Measurements from ENCODE around the gene ORAI1. TPM values are rescaled to one million over a fixed set of nuclear protein-coding genes. Genes with fewer than 3 reads are reported as not detected.

ORAI1 gene
- total RNA-seq, 1 donor from 2014 or later = 18.9 TPM

DNA sequence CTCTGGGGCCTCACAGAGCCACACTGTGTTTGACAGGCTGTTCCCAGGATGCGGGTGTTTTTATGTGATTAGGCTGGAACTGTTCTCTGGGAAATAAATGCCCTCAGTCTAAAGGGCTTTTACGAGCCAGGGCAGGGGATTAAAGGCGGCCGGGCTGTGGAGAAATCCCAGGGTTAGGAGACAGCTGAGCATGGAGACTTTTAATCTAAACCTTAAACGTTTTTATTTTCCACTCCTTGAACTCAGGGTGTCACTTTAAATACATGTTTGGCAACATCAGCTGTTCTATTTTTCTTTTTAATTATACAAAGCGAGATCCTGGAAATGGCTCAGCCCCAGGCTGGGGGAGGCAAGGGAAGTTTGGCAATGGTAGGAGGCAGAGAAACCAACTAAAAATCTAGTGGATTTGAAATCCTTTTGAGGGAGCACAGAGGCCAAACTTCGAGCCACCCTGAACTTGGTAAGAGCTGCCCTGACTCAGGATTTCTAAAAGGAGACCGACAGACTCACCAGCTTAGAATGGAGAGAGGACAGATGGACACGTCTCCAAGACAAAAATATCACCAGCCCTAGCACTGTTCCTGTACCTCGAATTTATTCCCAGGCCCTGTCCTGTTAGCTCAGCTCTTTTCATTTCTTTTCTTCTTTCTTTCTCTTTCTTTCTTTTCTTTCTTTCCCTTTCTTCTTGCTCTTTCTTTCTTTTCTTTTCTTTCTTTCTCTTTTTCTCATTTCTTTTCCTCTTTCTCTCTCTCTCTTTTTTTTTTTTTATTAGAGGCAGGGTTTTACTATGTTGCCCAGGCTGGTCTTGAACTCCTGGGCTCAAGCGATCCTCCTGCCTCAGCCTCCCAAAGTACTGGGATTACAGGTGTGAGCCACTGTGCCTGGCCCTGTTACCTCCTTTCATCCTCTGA, 15.8 kb upstream of the ORAI1 start:
- H3K4me3 Mint-ChIP-seq (ENCODE audit: low read depth) = no peak overlapping the region
- H3K27me3 Mint-ChIP-seq = no peaks in the 10 kb centered on the region
- peaks cover 9% of the 10 kb centered on the region for H3K4me1 Mint-ChIP-seq (ENCODE audit: low read depth)
- H3K27ac Mint-ChIP-seq = peak overlapping the region; percentile 59
- H3K36me3 Mint-ChIP-seq (ENCODE audit: insufficient read depth) = peaks cover 2% of the 10 kb centered on the region
- no peak for DNase-seq (ENCODE audit: low spot score, unreplicated experiment)
- TF ChIP-seq, protein P1, sequence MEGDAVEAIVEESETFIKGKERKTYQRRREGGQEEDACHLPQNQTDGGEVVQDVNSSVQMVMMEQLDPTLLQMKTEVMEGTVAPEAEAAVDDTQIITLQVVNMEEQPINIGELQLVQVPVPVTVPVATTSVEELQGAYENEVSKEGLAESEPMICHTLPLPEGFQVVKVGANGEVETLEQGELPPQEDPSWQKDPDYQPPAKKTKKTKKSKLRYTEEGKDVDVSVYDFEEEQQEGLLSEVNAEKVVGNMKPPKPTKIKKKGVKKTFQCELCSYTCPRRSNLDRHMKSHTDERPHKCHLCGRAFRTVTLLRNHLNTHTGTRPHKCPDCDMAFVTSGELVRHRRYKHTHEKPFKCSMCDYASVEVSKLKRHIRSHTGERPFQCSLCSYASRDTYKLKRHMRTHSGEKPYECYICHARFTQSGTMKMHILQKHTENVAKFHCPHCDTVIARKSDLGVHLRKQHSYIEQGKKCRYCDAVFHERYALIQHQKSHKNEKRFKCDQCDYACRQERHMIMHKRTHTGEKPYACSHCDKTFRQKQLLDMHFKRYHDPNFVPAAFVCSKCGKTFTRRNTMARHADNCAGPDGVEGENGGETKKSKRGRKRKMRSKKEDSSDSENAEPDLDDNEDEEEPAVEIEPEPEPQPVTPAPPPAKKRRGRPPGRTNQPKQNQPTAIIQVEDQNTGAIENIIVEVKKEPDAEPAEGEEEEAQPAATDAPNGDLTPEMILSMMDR (IDR thresholded peaks at IDR 0.05; ENCODE audit: unreplicated experiment) = no peak
- peaks cover 5% of the 10 kb centered on the region for H3K9me3 Mint-ChIP-seq (ENCODE audit: low read depth)

DNA sequence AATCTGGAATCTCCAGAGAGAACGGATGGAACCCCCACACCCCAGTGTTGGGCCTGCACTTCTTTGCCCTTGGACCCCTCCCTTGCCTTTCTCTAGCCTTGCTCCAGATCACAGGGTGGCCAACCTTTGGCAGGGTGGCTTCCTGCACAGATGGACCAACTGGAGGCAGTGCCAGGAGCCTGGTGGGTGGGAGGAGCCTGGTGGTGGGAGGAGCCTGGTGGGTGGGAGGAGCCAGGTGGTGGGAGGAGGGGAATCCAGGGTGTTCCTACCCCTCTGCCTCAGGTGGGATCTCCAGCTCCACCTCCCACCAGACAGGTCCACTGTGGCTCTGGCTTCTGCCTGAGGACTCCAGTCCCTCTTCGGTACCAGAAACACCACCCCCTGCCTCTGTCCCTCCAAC, 15.0 kb upstream of the ORAI1 start:
- no peak for DNase-seq (ENCODE audit: low spot score, unreplicated experiment)
- Mint-ChIP-seq H3K4me3 (ENCODE audit: low read depth) (no peak overlapping the region), H3K27me3 (no peaks in the 10 kb centered on the region), H3K36me3 (ENCODE audit: insufficient read depth) (peaks cover 2% of the 10 kb centered on the region), H3K9me3 (ENCODE audit: low read depth) (peaks cover 5% of the 10 kb centered on the region), H3K4me1 (ENCODE audit: low read depth) (peaks cover 9% of the 10 kb centered on the region), H3K27ac (no peak overlapping the region)
- TF ChIP-seq, protein P1 (IDR thresholded peaks at IDR 0.05; ENCODE audit: unreplicated experiment) = no peak

DNA sequence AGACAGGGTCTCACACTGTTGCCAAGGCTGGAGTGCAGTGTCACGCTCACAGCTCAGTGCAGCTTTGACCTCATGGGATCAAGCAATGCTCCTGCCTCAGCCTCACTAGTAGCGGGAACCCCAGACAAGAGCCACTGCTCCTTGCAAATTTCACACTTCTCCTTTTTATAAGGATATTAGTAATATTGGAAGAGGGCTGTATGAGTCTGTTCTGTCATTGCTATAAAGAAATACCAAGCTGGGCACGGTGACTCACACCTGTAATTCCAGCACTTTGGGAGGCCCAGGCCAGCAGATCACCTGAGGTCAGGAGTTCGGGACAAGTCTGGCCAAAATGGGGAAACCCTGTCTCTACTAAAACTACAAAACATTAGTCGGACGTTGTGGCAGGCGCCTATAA, 12.9 kb upstream of the ORAI1 start:
- Mint-ChIP-seq H3K27me3 (no peaks in the 10 kb centered on the region), H3K4me1 (ENCODE audit: low read depth) (peaks cover 10% of the 10 kb centered on the region), H3K36me3 (ENCODE audit: insufficient read depth) (peaks cover 2% of the 10 kb centered on the region), H3K27ac (no peak overlapping the region), H3K9me3 (ENCODE audit: low read depth) (peaks cover 4% of the 10 kb centered on the region), H3K4me3 (ENCODE audit: low read depth) (no peak overlapping the region)
- no peak for DNase-seq (ENCODE audit: low spot score, unreplicated experiment)
- TF ChIP-seq, protein P1 (IDR thresholded peaks at IDR 0.05; ENCODE audit: unreplicated experiment) = no peak

DNA sequence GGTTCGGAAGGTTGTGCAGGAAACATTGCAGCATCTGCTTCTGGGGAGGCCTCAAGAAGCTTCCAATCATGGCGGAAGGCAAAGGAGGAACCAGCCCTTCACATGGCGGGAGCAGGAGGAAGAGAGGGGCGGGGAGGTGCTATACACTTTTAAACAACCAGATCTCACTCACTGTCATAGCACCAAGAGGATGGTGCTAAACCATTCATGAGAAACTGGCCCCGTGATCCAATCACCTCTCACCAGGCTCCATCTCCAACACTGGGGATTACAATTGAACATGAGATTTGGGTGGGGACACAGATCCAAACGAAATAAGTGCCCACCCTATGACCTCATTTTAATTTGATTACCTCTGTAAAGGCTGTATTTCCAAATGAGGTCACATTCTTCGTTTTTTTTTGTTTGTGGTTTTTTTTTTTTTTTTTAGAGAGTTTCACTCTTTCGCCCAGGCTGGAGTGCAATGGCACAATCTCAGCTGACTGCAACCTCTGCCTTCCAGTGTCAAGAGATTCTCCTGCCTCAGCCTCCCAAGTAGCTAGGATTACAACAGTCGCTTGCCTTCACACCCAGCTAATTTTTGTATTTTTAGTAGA, 11.4 kb upstream of the ORAI1 start:
- H3K27me3 Mint-ChIP-seq = no peaks in the 10 kb centered on the region
- no peak for DNase-seq (ENCODE audit: low spot score, unreplicated experiment)
- H3K9me3 Mint-ChIP-seq (ENCODE audit: low read depth) = no peaks in the 10 kb centered on the region
- H3K4me1 Mint-ChIP-seq (ENCODE audit: low read depth) = peaks cover 19% of the 10 kb centered on the region
- H3K4me3 Mint-ChIP-seq (ENCODE audit: low read depth) = no peak overlapping the region
- H3K36me3 Mint-ChIP-seq (ENCODE audit: insufficient read depth) = peaks cover 1% of the 10 kb centered on the region
- TF ChIP-seq, protein P1 (IDR thresholded peaks at IDR 0.05; ENCODE audit: unreplicated experiment) = no peak
- no peak overlapping the region for H3K27ac Mint-ChIP-seq

DNA sequence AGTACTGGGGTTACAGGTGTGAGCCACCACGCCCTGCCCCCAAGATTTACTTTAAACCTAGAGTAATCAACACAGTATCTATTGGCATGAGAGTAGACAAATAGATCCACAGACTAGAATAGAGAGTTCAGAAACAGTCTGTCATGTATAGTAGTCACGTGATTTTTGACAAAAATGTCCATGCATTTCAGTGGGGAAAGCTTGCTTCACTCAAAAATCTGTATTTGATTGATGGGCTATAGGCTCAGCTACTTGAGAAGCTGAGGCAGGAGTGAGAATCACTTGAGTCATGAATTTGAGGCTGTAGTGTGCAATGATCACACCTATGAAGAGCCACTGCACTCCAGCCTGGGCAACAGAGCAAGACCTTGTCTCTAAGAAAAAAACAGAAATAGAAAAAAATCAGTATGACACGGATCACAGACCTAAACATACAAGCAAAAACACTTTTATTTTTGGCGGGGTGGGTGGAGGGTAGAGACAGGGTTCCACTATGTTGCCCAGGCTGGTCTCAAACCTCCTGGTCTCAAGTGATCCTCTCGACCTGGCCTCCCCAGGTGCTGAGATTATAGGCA, 7.6 kb upstream of the ORAI1 start:
- Mint-ChIP-seq H3K9me3 (ENCODE audit: low read depth) (no peaks in the 10 kb centered on the region), H3K27ac (peak overlapping the region; percentile 90), H3K27me3 (no peaks in the 10 kb centered on the region), H3K4me3 (ENCODE audit: low read depth) (no peak overlapping the region), H3K36me3 (ENCODE audit: insufficient read depth) (no peaks in the 10 kb centered on the region), H3K4me1 (ENCODE audit: low read depth) (peaks cover 17% of the 10 kb centered on the region)
- TF ChIP-seq, protein P1 (IDR thresholded peaks at IDR 0.05; ENCODE audit: unreplicated experiment) = no peak
- no peak for DNase-seq (ENCODE audit: low spot score, unreplicated experiment)

Data from progenitor cell of endocrine pancreas (in vitro differentiated cells).